GM13976 (cell line): ENCODE data around the gene BCL11A.

Source experiments
- DNase-seq: peaks from one replicate; pipeline ENCODE4 v3.0.0; 2012; ENCODE audit warnings: low spot score
- CTCF ChIP-seq: IDR thresholded peaks from 2 replicates; pipeline ENCODE4 v1.5.1; 2012; ENCODE audit warnings: borderline replicate concordance, mild to moderate bottlenecking; ENCODE audit not compliant: insufficient read depth; ENCODE audit errors: extremely low read depth, missing control alignments, control extremely low read depth
- in situ Hi-C: fragments of 300-500 bp; cut with MboI; formaldehyde crosslinking; loops from one replicate; pipeline ENCODE4 v1.12.0; 2022; ENCODE audit warnings: low sequenced_read_pairs, mixed read lengths, inconsistent platforms; ENCODE audit not compliant: unreplicated experiment

The BCL11A gene

GRCh38 chr2:60496475-60496874, 57.0 kb downstream of the BCL11A start:
- TF ChIP-seq CTCF, result no peak
- in situ Hi-C loops, result no loop called here
- no peak for DNase-seq

- no peak for TF ChIP-seq CTCF
- in situ Hi-C loops, result no loop called here
Observed at GRCh38 chr2:60495041-60495625, 58.3 kb downstream of the BCL11A start.

GRCh38 chr2:60493804-60494387, 59.6 kb downstream of the BCL11A start:
- DNase-seq, result no peak
- TF ChIP-seq CTCF, result no peak
- in situ Hi-C loops, result no loop called here

More at GRCh38 chr2:60495041-60495625, 58.3 kb downstream of the BCL11A start:
- no peak for DNase-seq

GRCh38 chr2:60492548-60492947, 60.9 kb downstream of the BCL11A start:
- no peak for TF ChIP-seq CTCF
- DNase-seq, result no peak
- in situ Hi-C loops, result no loop called here

GRCh38 chr2:60490848-60491247, 62.6 kb downstream of the BCL11A start:
- DNase-seq, result no peak
- no peak for TF ChIP-seq CTCF
- in situ Hi-C loops, result no loop called here

- no peak for TF ChIP-seq CTCF
- DNase-seq, result no peak
- in situ Hi-C loops, result no loop called here
Observed at GRCh38 chr2:60490441-60490840, 63.0 kb downstream of the BCL11A start.
